Brain microvascular endothelial cell (primary cell): ENCODE data around the gene KCNN4.

Source experiments
- DNase-seq: peaks from one replicate; pipeline ENCODE4 v3.0.0-alpha.2; 2020
- H3K27ac ChIP-seq: fragments of 250-450 bp; sonication (Bioruptor Pico); 2 replicates; pipeline ENCODE4 v1.5.1; 2020; ENCODE audit warnings: mild to moderate bottlenecking, moderate library complexity
- H3K27me3 ChIP-seq: fragments of 250-450 bp; sonication (Bioruptor Pico); replicated peaks from 2 replicates; pipeline ENCODE4 v1.5.1; 2020; ENCODE audit warnings: mild to moderate bottlenecking
- H3K36me3 ChIP-seq: fragments of 250-450 bp; sonication (Bioruptor Pico); replicated peaks from 2 replicates; pipeline ENCODE4 v1.5.1; 2020; ENCODE audit warnings: mild to moderate bottlenecking
- H3K4me3 ChIP-seq: 2 replicates; pipeline ENCODE4 v1.5.1; 2011; ENCODE audit warnings: low read depth, mild to moderate bottlenecking, control low read depth, low read length, moderate library complexity
- CTCF ChIP-seq: IDR thresholded peaks from 2 replicates; pipeline ENCODE4 v1.5.1; 2011; ENCODE audit warnings: low read depth, mild to moderate bottlenecking, moderate library complexity, low read length, control low read depth, inconsistent platforms; ENCODE audit errors: missing control alignments
- in situ Hi-C: cut with HindIII; loops from 2 replicates; pipeline ENCODE4 v1.10.0; 2017; ENCODE audit warnings: low sequenced_read_pairs, low pct_ligation_motif_present

The KCNN4 gene

DNA sequence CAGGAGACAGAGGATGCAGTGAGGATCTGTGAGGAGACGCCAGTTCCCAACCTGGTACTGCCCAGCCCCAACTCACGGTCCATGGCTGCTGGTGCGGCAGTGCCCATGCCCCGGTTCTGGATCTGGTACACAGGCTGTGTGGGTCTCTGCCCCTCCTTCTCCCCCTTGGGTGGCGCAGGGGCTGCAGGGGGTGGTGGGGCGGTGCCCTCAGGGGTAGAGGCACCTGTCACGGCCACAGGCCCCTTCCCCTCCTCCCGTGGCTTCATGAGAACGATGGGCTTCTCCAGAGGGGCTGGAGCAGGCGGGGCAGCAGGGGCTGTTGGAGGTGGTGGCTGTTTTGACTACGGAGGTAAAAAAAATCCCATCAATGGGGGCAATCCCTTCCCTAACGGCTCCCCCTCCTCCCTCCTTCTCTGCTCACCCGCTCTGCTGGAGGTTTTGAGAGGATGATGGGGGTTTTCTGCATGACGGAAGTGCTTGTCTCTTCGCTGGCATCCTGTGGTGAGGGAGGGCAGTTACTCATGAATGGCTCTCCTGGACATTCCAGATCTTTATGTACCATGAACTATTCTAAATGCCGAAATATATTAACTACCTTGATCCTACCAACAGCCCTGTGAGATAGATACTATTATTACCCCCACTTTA is 33.1 kb downstream of the KCNN4 start:
- in situ Hi-C loops = no loop called here
- H3K27ac ChIP-seq = no peak overlapping the region
- peaks cover 65% of the 10 kb centered on the region for H3K36me3 ChIP-seq
- no peak overlapping the region for H3K4me3 ChIP-seq
- no peaks in the 10 kb centered on the region for H3K27me3 ChIP-seq
- TF ChIP-seq CTCF = no peak
- DNase-seq = no peak

GRCh38 chr19:43743059-43743458 is 37.7 kb downstream of the KCNN4 start:
- Histone ChIP-seq H3K27me3 (no peaks in the 10 kb centered on the region), H3K4me3 (no peak overlapping the region), H3K27ac (peak overlapping the region; percentile 33), H3K36me3 (peaks cover 72% of the 10 kb centered on the region)
- TF ChIP-seq CTCF = no peak
- in situ Hi-C loops = no loop called here
- peak; percentile 78 for DNase-seq

DNA sequence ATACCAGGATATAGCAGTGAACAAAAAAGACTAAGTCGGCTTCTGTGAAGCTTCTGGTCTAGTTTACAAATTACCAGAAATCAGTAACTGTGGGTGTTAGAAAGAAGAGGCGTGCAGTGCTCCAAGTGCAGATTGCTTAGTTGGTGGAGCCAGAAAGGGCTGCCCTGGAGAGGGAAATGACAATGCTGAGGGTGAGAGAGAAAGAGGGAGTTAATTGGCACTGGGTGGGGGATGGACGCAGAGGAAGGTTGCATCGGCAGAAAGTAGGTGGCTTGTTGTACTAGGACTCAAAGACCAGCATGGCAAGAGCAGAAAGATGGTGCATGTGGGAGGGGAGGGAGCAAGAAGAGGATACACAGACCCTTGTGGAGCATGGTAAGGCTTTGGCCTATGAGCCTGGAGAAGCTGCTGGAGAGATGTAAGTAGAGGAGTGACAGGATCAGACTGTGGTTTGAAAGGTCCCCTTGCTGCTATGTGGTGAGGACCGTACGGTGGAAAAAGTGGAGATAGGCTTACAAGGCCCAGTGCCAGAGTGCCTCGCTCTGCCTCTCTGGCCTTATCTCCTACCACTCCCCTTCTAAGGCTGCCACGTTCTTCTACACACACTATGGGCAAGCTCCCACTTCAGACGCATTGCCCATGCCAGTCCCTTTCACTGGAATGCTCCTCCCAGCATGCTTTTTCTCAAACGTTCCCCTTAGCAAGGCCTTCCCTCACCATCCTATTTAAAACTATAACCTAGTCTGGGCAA is 39.5 kb downstream of the KCNN4 start:
- H3K4me3 ChIP-seq = no peak overlapping the region
- no peaks in the 10 kb centered on the region for H3K27me3 ChIP-seq
- no peak for TF ChIP-seq CTCF
- in situ Hi-C loops = no loop called here
- no peak overlapping the region for H3K27ac ChIP-seq
- DNase-seq = no peak
- peaks cover 78% of the 10 kb centered on the region for H3K36me3 ChIP-seq

- no peak for DNase-seq
- Histone ChIP-seq H3K4me3 (no peak overlapping the region), H3K27ac (no peak overlapping the region), H3K36me3 (peaks cover 66% of the 10 kb centered on the region), H3K27me3 (no peaks in the 10 kb centered on the region)
- in situ Hi-C loops = no loop called here
- TF ChIP-seq CTCF = no peak
Measured at GRCh38 chr19:43739439-43740235, 41.1 kb downstream of the KCNN4 start.

DNA sequence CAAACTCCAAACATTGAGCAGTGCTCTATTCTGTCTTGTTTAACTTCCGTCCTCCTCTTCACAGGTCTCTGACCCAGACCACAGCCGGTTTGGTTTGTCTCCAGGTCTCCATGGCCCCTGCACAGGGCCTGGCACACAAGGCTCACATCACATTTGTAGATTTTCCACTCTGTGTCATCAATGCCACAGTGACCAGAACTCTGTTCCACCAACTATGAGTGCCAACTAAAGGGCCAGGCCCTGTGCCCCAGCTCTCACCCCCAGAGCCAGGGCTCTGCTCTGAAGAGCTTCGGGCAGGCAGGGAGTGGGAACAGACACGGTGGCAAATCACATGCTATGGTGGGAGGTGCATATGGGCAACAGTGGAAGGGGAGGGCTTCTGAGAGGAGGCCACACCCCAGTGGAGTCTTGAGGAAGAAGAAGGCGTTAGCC is 42.0 kb downstream of the KCNN4 start:
- Histone ChIP-seq H3K36me3 (peaks cover 66% of the 10 kb centered on the region), H3K27ac (no peak overlapping the region), H3K4me3 (no peak overlapping the region), H3K27me3 (no peaks in the 10 kb centered on the region)
- TF ChIP-seq CTCF = no peak
- no peak for DNase-seq
- in situ Hi-C loops = no loop called here
